GM12878 (cell line): ENCODE data around the gene NDUFV2. TPM values are rescaled to one million over a fixed set of nuclear protein-coding genes. Genes with fewer than 3 reads are reported as not detected.

Experiments used
- ATAC-seq: fragments of 200-7000 bp; cut with Tn5 transposase; 3 replicates; pipeline ENCODE4 v1.9.1; 2020; ENCODE audit warnings: mild to moderate bottlenecking, moderate library complexity
- BruUV-seq: library from RNA; stranded (reverse); fragments of 400-500 nt; replicated peaks from 2 replicates; lab custom pipeline; 2021; lab: Mats Ljungman, UMichigan
- CTCF ChIA-PET: fragments of 300-600 bp; sonication (Branson Sonifier 250); formaldehyde crosslinking; extraction: SDS; loops from one replicate; lab custom pipeline; 2021; ENCODE audit warnings: inconsistent platforms; lab: Yijun Ruan, JAX
- POLR2A ChIA-PET: fragments of 350-600 bp; formaldehyde crosslinking; extraction: SDS; loops from one replicate; lab custom pipeline; 2021; ENCODE audit warnings: inconsistent platforms; lab: Charles Lee
- RAD21 ChIA-PET: fragments of 300-600 bp; sonication (Branson Sonifier 250); formaldehyde crosslinking; loops from one replicate; lab custom pipeline; 2023; ENCODE audit warnings: antibody characterized with exemption; ENCODE audit not compliant: unreplicated experiment; lab: Charles Lee
- SMC1A ChIA-PET: fragments of 300-600 bp; sonication (Branson Sonifier 250); formaldehyde crosslinking; loops from one replicate; lab custom pipeline; 2023; ENCODE audit not compliant: unreplicated experiment, uncharacterized antibody; lab: Charles Lee
- DNase-seq: peaks from one replicate; pipeline ENCODE4 v3.0.0-alpha.2; 2011; ENCODE audit warnings: low read depth, low spot score
- FAIRE-seq: peaks from 3 replicates; lab custom pipeline; 2011; peaks lifted over from hg19 to GRCh38; lab: Jason Lieb, UNC
- H2AFZ ChIP-seq: 2 replicates; pipeline ENCODE4 v1.6.0; 2011; ENCODE audit warnings: low read depth, low read length, control low read depth; ENCODE audit not compliant: control insufficient read depth
- H3K27ac ChIP-seq: 2 replicates; pipeline ENCODE4 v1.5.1; 2011; ENCODE audit warnings: control low read depth; ENCODE audit not compliant: control insufficient read depth, insufficient read depth
- H3K27me3 ChIP-seq, 2 experiments: replicated peaks in 1 of 2; 2 replicates each; pipeline versions ENCODE4 v1.6.0 to v1.6.1; 2011; ENCODE audit warnings: low read length in 1 of 2; ENCODE audit not compliant: control insufficient read depth in 2 of 2, insufficient read depth in 2 of 2
- H3K36me3 ChIP-seq, 2 experiments: 2 replicates each; pipeline ENCODE4 v1.5.1; 2011; ENCODE audit warnings: low read length in 1 of 2; ENCODE audit not compliant: control insufficient read depth in 2 of 2, insufficient read depth in 2 of 2
- H3K4me1 ChIP-seq: 2 replicates; pipeline ENCODE4 v1.6.1; 2011; ENCODE audit warnings: mild to moderate bottlenecking, low read length, moderate library complexity, mixed read lengths; ENCODE audit not compliant: control insufficient read depth, insufficient read depth
- H3K4me2 ChIP-seq: 2 replicates; pipeline ENCODE4 v1.6.0; 2011; ENCODE audit warnings: control low read depth; ENCODE audit not compliant: control insufficient read depth, insufficient read depth
- H3K4me3 ChIP-seq: fragments of 200-600 bp; sonication (generic); 2 replicates; pipeline ENCODE4 v1.5.1; 2016
- H3K79me2 ChIP-seq: 2 replicates; pipeline ENCODE4 v1.6.0; 2011; ENCODE audit warnings: low read length; ENCODE audit not compliant: control insufficient read depth, insufficient read depth
- H3K9ac ChIP-seq: 2 replicates; pipeline ENCODE4 v1.8.0; 2011; ENCODE audit warnings: low read length, control low read depth, mixed read lengths; ENCODE audit not compliant: control insufficient read depth, insufficient read depth
- H3K9me3 ChIP-seq: replicated peaks from 3 replicates; pipeline ENCODE4 v1.5.1; 2011; ENCODE audit warnings: mild to moderate bottlenecking, low read length; ENCODE audit not compliant: control insufficient read depth, insufficient read depth
- H4K20me1 ChIP-seq: 2 replicates; pipeline ENCODE4 v1.6.0; 2011; ENCODE audit not compliant: control insufficient read depth, insufficient read depth
- RCOR1 ChIP-seq: conservative IDR thresholded peaks from 2 replicates; pipeline ENCODE4 v1.6.1; 2012; ENCODE audit warnings: low read depth, low read length, improper control_type of control experiment
- WGBS: methylation state at CpG from one replicate; pipeline ENCODE4 v1.1.6; 2016; ENCODE audit warnings: low lambda C conversion rate; ENCODE audit not compliant: insufficient replicate concordance, insufficient coverage; ENCODE audit errors: missing lambda C conversion rate; 5-methylcytosine and 5-hydroxymethylcytosine counted together
- in situ Hi-C: fragments of 300-500 bp; cut with MboI; formaldehyde crosslinking; loops from 9 replicates; pipeline ENCODE4 v1.14.3; 2018; ENCODE audit warnings: mixed read lengths
- intact Hi-C: fragments of 100-400 bp; cut with micrococcal nuclease; formaldehyde crosslinking; loops from one replicate; pipeline ENCODE4 v1.14.2; 2022; ENCODE audit not compliant: unreplicated experiment
- polyA plus RNA-seq, 11 experiments: library from polyadenylated mRNA; depleted of rRNA in 4 of 11; unstranded in 6 of 11; stranded (reverse) in 5 of 11; fragments of >200 nt; fragmentation: Nextera tagmentation in 4 of 11; fragmentation: Illumina TruSeq in 1 of 11; extraction: Ambion mirVana in 4 of 11; extraction: Trizol in 1 of 11; gene quantifications; 1 replicate in 1 of 11; 2 replicates in 10 of 11; pipeline versions ENCODE4 v1.2.1 to v1.2.3, GENCODE V29; 2011 to 2016; ENCODE audit warnings: inconsistent platforms in 2 of 11, missing spikeins in 2 of 11, low read depth in 1 of 11
- total RNA-seq, 4 experiments: library from RNA; depleted of rRNA in 3 of 4; stranded (reverse); fragments of >200 nt in 3 of 4; fragmentation: Illumina TruSeq in 1 of 4; extraction: Trizol in 1 of 4; gene quantifications; 2 replicates each; pipeline versions ENCODE4 v1.2.1 to v1.2.3, GENCODE V29; 2013 to 2021
- TF ChIP-seq, protein P1 (sequence below): IDR thresholded peaks from 2 replicates; pipeline ENCODE4 v1.6.1; 2011; ENCODE audit warnings: borderline replicate concordance, low read depth, mild to moderate bottlenecking, moderate library complexity, low read length; ENCODE audit not compliant: insufficient read depth, poor library complexity, severe bottlenecking

Gene NDUFV2
- total and polyA plus RNA-seq, 10 of the 15 experiments (the other 5 are each of a cell fraction or from before 2014, with no cell fraction given), result 236 to 590 (median 321) TPM

- H4K20me1 ChIP-seq, result no peaks in the 10 kb centered on the region; the same call in 1 of the 2 replicates
- intact Hi-C loops, result no loop called here
- no peak overlapping the region for H3K9ac ChIP-seq
- no peaks in the 10 kb centered on the region; the same call in 2 of the 3 replicates for H3K9me3 ChIP-seq
- FAIRE-seq (no peak), ATAC-seq (no peak), DNase-seq (no peak)
- H3K79me2 ChIP-seq, result peaks cover 100% of the 10 kb centered on the region
- ChIA-PET CTCF (interaction anchor here (0.9 to 3.4 kb wide), 9 partner anchors 8 to 40 kb away, joined by 3 to 16 read pairs (median 4); no protein-coding TSS in a partner anchor), RAD21 (interaction anchor here (0.8 to 4.1 kb wide), 10 partner anchors 8 to 40 kb away, joined by 3 to 58 read pairs (median 6); no protein-coding TSS in a partner anchor), SMC1A (interaction anchor here (0.8 to 8.5 kb wide), 17 partner anchors 8 to 407 kb away, joined by 3 to 137 read pairs (median 6); partner anchors contain the start of gene ANKRD12), POLR2A (interaction anchor here (1.0 to 2.8 kb wide), 5 partner anchors 9 to 30 kb away, joined by 3 to 8 read pairs (median 4); no protein-coding TSS in a partner anchor)
- 87% methylated on average over 4 of the region's 4 CpGs for WGBS
- peaks cover 0 to 13% of the 10 kb centered on the region in 2 experiments; a peak in 2 of 4 replicates for H3K36me3 ChIP-seq
- H3K4me3 ChIP-seq, result peak overlapping the region; percentile 44; the same call in 1 of the 2 replicates
- no peaks in the 10 kb centered on the region for H3K27me3 ChIP-seq
- TF ChIP-seq, protein P1, sequence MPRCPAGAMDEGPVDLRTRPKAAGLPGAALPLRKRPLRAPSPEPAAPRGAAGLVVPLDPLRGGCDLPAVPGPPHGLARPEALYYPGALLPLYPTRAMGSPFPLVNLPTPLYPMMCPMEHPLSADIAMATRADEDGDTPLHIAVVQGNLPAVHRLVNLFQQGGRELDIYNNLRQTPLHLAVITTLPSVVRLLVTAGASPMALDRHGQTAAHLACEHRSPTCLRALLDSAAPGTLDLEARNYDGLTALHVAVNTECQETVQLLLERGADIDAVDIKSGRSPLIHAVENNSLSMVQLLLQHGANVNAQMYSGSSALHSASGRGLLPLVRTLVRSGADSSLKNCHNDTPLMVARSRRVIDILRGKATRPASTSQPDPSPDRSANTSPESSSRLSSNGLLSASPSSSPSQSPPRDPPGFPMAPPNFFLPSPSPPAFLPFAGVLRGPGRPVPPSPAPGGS, result no peak
- TF ChIP-seq RCOR1, result no peak
- no TSS peak for BruUV-seq
- peak overlapping the region; percentile 45 for H3K4me2 ChIP-seq
- H3K27ac ChIP-seq, result no peak overlapping the region; the same call in 1 of the 2 replicates
- peaks cover 9% of the 10 kb centered on the region for H3K4me1 ChIP-seq
- in situ Hi-C loops, result no loop called here
- H2AFZ ChIP-seq, result no peak overlapping the region
These were observed 7.0 kb downstream of the NDUFV2 start for GRCh38 chr18:9109523-9109922.
